Panc1 (cell line): Measurements from ENCODE around the gene DPH6. TPM values are rescaled to one million over a fixed set of nuclear protein-coding genes. Genes with fewer than 3 reads are reported as not detected.

Experiments used
- ATAC-seq: fragments of 200-7000 bp; cut with Tn5 transposase; 2 replicates; pipeline ENCODE4 v1.9.1; 2020; ENCODE audit warnings: mild to moderate bottlenecking, moderate library complexity
- BruUV-seq: library from RNA; stranded (reverse); fragments of 400-500 nt; replicated peaks from 2 replicates; lab custom pipeline; 2021; lab: Mats Ljungman, UMichigan
- CTCF ChIA-PET: fragments of 300-600 bp; sonication (Branson Sonifier 250); formaldehyde crosslinking; loops from one replicate; lab custom pipeline; 2022; ENCODE audit warnings: antibody characterized with exemption; lab: Charles Lee
- POLR2A ChIA-PET: fragments of 300-600 bp; sonication (Branson Sonifier 250); formaldehyde crosslinking; loops from one replicate; lab custom pipeline; 2022; ENCODE audit warnings: antibody characterized with exemption; lab: Charles Lee
- DNase-seq: peaks from one replicate; pipeline ENCODE4 v3.0.0-alpha.2; 2010; ENCODE audit warnings: low read depth, low spot score
- H3K27ac ChIP-seq: 2 replicates; pipeline ENCODE4 v1.5.1; 2011; ENCODE audit warnings: mild to moderate bottlenecking, low read length, inconsistent platforms
- H3K27me3 ChIP-seq: fragments of 200-500 bp; sonication (Bioruptor generic); 2 replicates; pipeline ENCODE4 v1.6.0; 2014; ENCODE audit warnings: low read length, inconsistent platforms; ENCODE audit not compliant: control insufficient read depth, insufficient read depth
- H3K36me3 ChIP-seq: fragments of 200-500 bp; sonication (Bioruptor generic); 2 replicates; pipeline ENCODE4 v1.5.1; 2014; ENCODE audit warnings: inconsistent platforms, mild to moderate bottlenecking, low read length, moderate library complexity; ENCODE audit not compliant: control insufficient read depth, insufficient read depth
- H3K4me1 ChIP-seq: 2 replicates; pipeline ENCODE4 v1.5.1; 2011; ENCODE audit warnings: inconsistent platforms, mild to moderate bottlenecking, low read length, moderate library complexity; ENCODE audit not compliant: control insufficient read depth, insufficient read depth
- H3K4me3 ChIP-seq, 2 experiments: 2 replicates each; pipeline ENCODE4 v1.5.1; 2011 to 2012; ENCODE audit warnings: low read depth in 2 of 2, low read length in 2 of 2, mild to moderate bottlenecking in 2 of 2, inconsistent platforms in 1 of 2, moderate library complexity in 1 of 2
- H3K9me3 ChIP-seq: fragments of 200-500 bp; sonication (Bioruptor generic); 2 replicates; pipeline ENCODE4 v1.5.1; 2014; ENCODE audit warnings: low read depth, mild to moderate bottlenecking, inconsistent platforms, low read length, moderate library complexity; ENCODE audit not compliant: control insufficient read depth, insufficient read depth
- CTCF ChIP-seq: fragments of 450-650 bp; IDR thresholded peaks from 2 replicates; pipeline ENCODE4 v1.5.1; 2017; ENCODE audit warnings: mild to moderate bottlenecking
- POLR2AphosphoS5 ChIP-seq: IDR thresholded peaks from 2 replicates; pipeline ENCODE4 v1.6.1; 2012; ENCODE audit warnings: mild to moderate bottlenecking, low read depth, low read length, moderate library complexity
- REST ChIP-seq, 2 experiments: IDR thresholded peaks; 2 replicates each; pipeline ENCODE4 v1.6.1; 2011 to 2012; ENCODE audit warnings: low read depth in 2 of 2, control low read depth in 1 of 2, low read length in 1 of 2, mild to moderate bottlenecking in 1 of 2, moderate library complexity in 1 of 2; ENCODE audit not compliant: insufficient read depth in 1 of 2
- SIN3A ChIP-seq: IDR thresholded peaks from 2 replicates; pipeline ENCODE4 v1.6.1; 2012; ENCODE audit warnings: low read depth, mild to moderate bottlenecking, low read length, moderate library complexity, borderline replicate concordance; ENCODE audit not compliant: insufficient read depth
- TCF7L2 ChIP-seq: IDR thresholded peaks from 2 replicates; pipeline ENCODE4 v1.6.1; 2011; ENCODE audit warnings: mild to moderate bottlenecking, low read depth, low read length, inconsistent platforms
- in situ Hi-C: cut with HindIII; loops from 2 replicates; pipeline ENCODE4 v1.10.0; 2016; ENCODE audit warnings: low sequenced_read_pairs, low pct_unique_long_range_greater_than_20kb
- intact Hi-C: fragments of 100-400 bp; cut with micrococcal nuclease; formaldehyde crosslinking; loops from one replicate; pipeline ENCODE4 v1.10.0; 2022; ENCODE audit not compliant: unreplicated experiment
- total RNA-seq: library from RNA; stranded (reverse); gene quantifications from one replicate; pipeline ENCODE4 v1.2.1, GENCODE V29; 2021; ENCODE audit not compliant: unreplicated experiment

The DPH6 gene
- total RNA-seq, 1 experiment from 2014 or later: 24.0 TPM

- CTCF ChIA-PET: no interaction called here
These were observed 46.2 kb downstream of the DPH6 start for GRCh38 chr15:35499723-35500122.

GRCh38 chr15:35496585-35496984 lies 49.4 kb downstream of the DPH6 start:
- intact Hi-C loops (no loop called here), in situ Hi-C loops (no loop called here)
- Histone ChIP-seq H3K27me3 (no peaks in the 10 kb centered on the region), H3K9me3 (no peaks in the 10 kb centered on the region), H3K36me3 (no peaks in the 10 kb centered on the region), H3K27ac (no peak overlapping the region), H3K4me3 (no peak overlapping the region), H3K4me1 (no peaks in the 10 kb centered on the region)
- no peak for DNase-seq
- ChIA-PET CTCF (no interaction called here), POLR2A (no interaction called here)
- TF ChIP-seq TCF7L2: no peak
- TF ChIP-seq REST (IDR thresholded peaks at IDR 0.05; ENCODE audit: insufficient read depth in 1 of 2, low read depth in 2 of 2, low read length in 1 of 2): no peak
- no peak for TF ChIP-seq SIN3A
- no peak for TF ChIP-seq POLR2AphosphoS5
- no peak for TF ChIP-seq CTCF
- no peak for ATAC-seq
- BruUV-seq: no TSS peak

More at GRCh38 chr15:35499723-35500122, 46.2 kb downstream of the DPH6 start:
- no peak for TF ChIP-seq SIN3A
- TF ChIP-seq TCF7L2: no peak
- no peak for TF ChIP-seq POLR2AphosphoS5
- TF ChIP-seq CTCF: no peak
- TF ChIP-seq REST (IDR thresholded peaks at IDR 0.05; ENCODE audit: insufficient read depth in 1 of 2, low read depth in 2 of 2, low read length in 1 of 2): no peak
- H3K36me3 ChIP-seq: no peaks in the 10 kb centered on the region
- H3K27ac ChIP-seq: no peak overlapping the region
- intact Hi-C loops: no loop called here
- DNase-seq (no peak), ATAC-seq (no peak)
- POLR2A ChIA-PET: no interaction called here
- BruUV-seq: no TSS peak
- H3K9me3 ChIP-seq: no peaks in the 10 kb centered on the region
- H3K4me1 ChIP-seq: no peaks in the 10 kb centered on the region
- in situ Hi-C loops: no loop called here
- no peaks in the 10 kb centered on the region for H3K27me3 ChIP-seq
- no peak overlapping the region for H3K4me3 ChIP-seq
